ENCODE measurements around the gene FREM2. TPM values are rescaled to one million over a fixed set of nuclear protein-coding genes. Genes with fewer than 3 reads are reported as not detected.

FREM2 gene
- total and polyA plus RNA-seq, 8 donors = 1.4 to 9.8 (median 6.3) TPM

- intact Hi-C loops (cut with DNase I) = no loop called here
- 85 to 87% methylated on average over 2 of the region's 2 CpGs for WGBS, 2 donors
- H3K9me3 ChIP-seq = no peaks in the 10 kb centered on the region
Measured at GRCh38 chr13:38700051-38700450, 13.2 kb downstream of the FREM2 start.

DNA sequence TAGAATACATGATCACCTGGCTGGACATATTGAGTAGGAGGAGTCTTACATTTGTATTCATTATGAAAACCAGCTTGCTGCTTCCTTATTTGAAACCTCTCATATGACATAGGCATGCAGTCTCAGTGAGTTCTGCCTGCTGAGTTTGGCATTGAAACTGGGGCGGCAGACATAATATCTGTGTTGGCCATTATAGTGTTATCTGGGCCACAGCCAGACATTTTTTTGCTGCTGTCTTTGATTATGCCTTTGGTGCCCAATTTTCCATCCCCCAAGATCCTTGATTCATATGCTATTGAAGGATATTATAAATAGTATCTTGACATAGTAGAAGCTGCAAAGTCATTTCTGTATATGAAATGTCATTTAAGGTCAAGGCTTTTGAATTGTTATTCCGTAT lies 15.8 kb downstream of the FREM2 start:
- DNase-seq (no peak), FAIRE-seq (no peak), ATAC-seq (peak in 1 of 4 donors; percentile 12)
- no peaks in the 10 kb centered on the region for H3K36me3 ChIP-seq
- WGBS, 2 donors = 29 to 31% methylated on average over 2 of the region's 2 CpGs
- no peak overlapping the region for H3K4me3 ChIP-seq
- H3K27ac ChIP-seq = no peak overlapping the region
- TF ChIP-seq CTCF (IDR thresholded peaks at IDR 0.05) = no peak
- H3K4me1 ChIP-seq = no peaks in the 10 kb centered on the region
- H3K9me3 ChIP-seq = no peaks in the 10 kb centered on the region
- intact Hi-C loops (cut with DNase I) = no loop called here
- no peaks in the 10 kb centered on the region for H3K27me3 ChIP-seq

More at GRCh38 chr13:38700051-38700450, 13.2 kb downstream of the FREM2 start:
- Histone ChIP-seq H3K4me3 (no peak overlapping the region), H3K36me3 (no peaks in the 10 kb centered on the region), H3K27me3 (no peaks in the 10 kb centered on the region), H3K27ac (no peak overlapping the region), H3K4me1 (no peaks in the 10 kb centered on the region)
- no peak for DNase-seq
- TF ChIP-seq CTCF (IDR thresholded peaks at IDR 0.05) = no peak
- no peak for ATAC-seq
- FAIRE-seq = no peak

DNA sequence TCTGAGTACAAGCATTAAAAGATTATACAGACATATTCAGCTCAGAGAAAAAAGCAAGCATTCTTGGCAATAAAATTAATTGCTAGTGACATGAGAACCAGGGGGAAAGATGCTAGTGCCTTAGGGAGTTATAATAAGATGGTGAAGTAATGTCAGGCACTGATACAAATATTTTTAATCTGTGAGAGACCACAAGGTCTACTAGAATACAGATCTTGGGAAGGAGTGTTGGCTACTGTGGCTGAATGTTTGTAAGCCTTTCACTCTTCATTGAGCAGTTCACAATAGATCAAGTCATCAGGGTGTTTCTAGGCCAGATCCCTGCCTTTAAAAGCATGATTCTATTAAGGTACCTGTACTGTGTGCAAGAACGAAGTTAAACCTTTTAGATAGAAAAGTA lies 16.4 kb downstream of the FREM2 start:
- WGBS, 2 donors = 83 to 98% methylated on average over 1 of the region's 1 CpG
- Histone ChIP-seq H3K27me3 (no peaks in the 10 kb centered on the region), H3K36me3 (no peaks in the 10 kb centered on the region), H3K9me3 (no peaks in the 10 kb centered on the region), H3K27ac (no peak overlapping the region), H3K4me1 (no peaks in the 10 kb centered on the region), H3K4me3 (no peak overlapping the region)
- FAIRE-seq = no peak
- no peak for DNase-seq
- no peak for ATAC-seq
- intact Hi-C loops (cut with DNase I) = no loop called here
- no peak for TF ChIP-seq CTCF (IDR thresholded peaks at IDR 0.05)

DNA sequence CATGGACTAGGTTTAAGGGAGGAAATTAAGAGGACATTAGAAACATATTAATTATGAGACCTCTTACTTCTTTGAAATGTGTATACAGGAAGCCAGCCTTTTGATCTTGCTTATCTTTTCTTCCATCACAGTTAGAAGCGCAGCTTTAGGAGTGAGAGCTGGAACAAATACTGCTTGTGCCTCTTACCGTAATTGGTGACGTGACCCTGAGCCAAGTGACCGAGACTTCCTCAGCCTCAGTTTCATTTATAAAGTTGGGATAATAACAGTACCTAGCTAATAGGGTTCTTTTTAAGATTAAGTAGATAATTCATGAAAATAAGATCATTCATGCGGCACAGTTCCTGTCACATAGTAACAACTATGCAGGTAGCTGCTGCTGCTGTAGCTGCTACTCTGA lies 18.5 kb downstream of the FREM2 start:
- H3K27ac ChIP-seq = no peak overlapping the region
- DNase-seq = no peak
- no peak for ATAC-seq
- intact Hi-C loops (cut with DNase I) = no loop called here
- 85 to 86% methylated on average over 5 of the region's 5 CpGs for WGBS, 2 donors
- H3K9me3 ChIP-seq = no peaks in the 10 kb centered on the region
- no peak overlapping the region for H3K4me3 ChIP-seq
- no peaks in the 10 kb centered on the region for H3K4me1 ChIP-seq
- no peaks in the 10 kb centered on the region for H3K36me3 ChIP-seq
- no peak for FAIRE-seq
- H3K27me3 ChIP-seq = no peaks in the 10 kb centered on the region
- no peak for TF ChIP-seq CTCF (IDR thresholded peaks at IDR 0.05)

GRCh38 chr13:38707460-38707859 lies 20.6 kb downstream of the FREM2 start:
- H3K27me3 ChIP-seq = no peaks in the 10 kb centered on the region
- 76 to 90% methylated on average over 3 of the region's 3 CpGs for WGBS, 2 donors
- DNase-seq = no peak
- H3K4me3 ChIP-seq = no peak overlapping the region
- no peaks in the 10 kb centered on the region for H3K9me3 ChIP-seq
- no peak overlapping the region for H3K27ac ChIP-seq
- H3K36me3 ChIP-seq = no peaks in the 10 kb centered on the region
- intact Hi-C loops (cut with DNase I) = no loop called here
- TF ChIP-seq CTCF (IDR thresholded peaks at IDR 0.05) = no peak
- H3K4me1 ChIP-seq = no peaks in the 10 kb centered on the region
- no peak for ATAC-seq
- FAIRE-seq = no peak

Data from pancreas (tissue), 10 donors.